Retina (tissue), 1 donor: ENCODE data around the gene MKRN1.
"Not testable (repeated sequence)": the region's sequence is repeated elsewhere in the genome, so short reads cannot be mapped to it uniquely, and the experiment has no call there.

Experiments used
- DNase-seq: peaks from one replicate; pipeline ENCODE4 v3.0.0-alpha.2; 2016

Gene MKRN1

GRCh38 chr7:140484479-140484878 lies 5.2 kb upstream of the MKRN1 start:
- DNase-seq = no peak

- DNase-seq = no peak
These were observed 407 bp upstream of the MKRN1 start for GRCh38 chr7:140479739-140480084.

DNA sequence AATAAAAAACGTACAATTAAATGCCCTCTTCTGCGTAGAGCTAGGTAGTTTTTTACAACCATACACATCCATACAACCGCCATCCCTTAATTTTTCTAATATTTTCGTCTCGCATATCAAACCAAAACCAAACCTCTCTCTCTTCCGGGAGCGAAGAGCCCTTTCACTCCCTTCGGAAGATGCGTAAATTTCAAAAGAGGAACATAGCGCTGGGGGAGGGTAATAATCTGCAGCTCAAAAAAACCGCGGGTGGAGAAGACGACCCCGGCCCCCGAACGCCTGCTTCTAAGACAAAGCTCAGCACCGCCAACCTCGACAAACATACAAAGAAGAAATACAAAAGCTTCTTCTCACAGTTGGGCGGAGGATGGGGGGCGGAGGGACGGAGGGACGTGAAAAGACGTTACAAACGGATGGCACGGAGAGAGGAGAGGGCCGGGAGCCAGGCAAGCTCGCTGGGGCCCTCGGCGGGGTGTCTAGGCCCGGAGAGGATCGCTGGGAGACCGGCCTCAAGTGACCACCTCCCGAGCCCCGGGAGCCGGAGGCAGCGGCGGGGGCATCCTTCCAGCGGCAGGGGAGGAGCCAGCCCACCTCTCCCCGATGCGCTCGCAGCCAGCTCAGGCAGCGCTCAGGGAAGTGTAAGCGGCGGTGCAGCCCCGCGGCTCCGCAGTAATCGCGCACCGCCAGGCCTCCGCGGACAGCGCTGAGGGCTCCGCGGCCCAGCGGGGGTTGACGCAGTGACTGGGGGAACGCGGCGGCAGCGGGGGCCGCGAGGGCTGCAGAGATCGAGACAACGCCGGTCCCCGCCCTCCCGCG lies 851 bp downstream of the MKRN1 start:
- DNase-seq = peak; percentile 83

- DNase-seq = no peak
These were observed 2.5 kb downstream of the MKRN1 start for GRCh38 chr7:140476698-140477261.

DNA sequence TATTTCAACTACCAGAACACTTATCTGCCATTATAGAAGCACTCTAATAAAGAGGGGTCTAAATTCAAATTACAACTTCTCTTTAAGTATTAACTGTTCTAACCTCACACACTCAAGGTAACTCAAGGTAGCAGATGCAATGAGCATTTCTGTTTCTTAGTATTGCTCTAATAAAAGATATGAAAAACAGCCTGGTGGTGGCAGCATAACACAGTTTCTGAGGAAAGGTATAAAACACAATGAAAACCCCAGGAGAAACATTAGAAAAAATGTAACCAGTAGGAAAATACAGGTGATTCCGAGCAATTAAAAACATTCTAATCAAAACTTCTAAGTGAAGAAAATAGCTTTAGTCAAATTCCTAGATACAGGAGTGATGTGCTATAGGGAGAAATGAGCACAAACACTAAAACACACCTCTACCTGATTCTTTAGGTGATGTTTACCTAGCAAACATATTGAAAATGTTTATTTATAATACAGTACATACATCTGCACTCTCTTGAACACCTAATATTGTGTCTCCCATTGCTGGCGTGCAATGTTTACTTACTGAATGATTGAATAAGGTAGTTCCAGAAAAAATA lies 3.5 kb downstream of the MKRN1 start:
- no peak for DNase-seq

GRCh38 chr7:140463111-140463510 lies 16.2 kb downstream of the MKRN1 start:
- DNase-seq = no peak

DNA sequence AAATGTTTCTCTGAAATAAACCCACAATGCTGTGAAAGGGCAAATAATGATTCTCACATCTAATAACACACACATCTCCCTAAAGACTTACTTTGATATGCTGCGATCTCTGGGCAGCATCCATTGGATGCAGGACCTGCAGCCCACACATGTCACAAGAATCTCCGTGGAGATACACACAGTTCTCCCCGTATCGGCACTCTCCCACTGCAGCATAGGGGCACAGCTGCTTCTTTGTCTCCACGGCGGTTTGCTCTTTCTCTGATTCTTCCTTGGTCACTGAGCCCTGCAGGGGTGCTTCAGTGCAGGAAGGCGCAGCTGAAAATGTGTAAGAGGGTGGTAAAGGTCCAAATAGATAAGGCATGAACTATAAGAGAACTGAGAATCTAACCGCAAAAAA lies 20.4 kb downstream of the MKRN1 start:
- peak; percentile 60 for DNase-seq

DNA sequence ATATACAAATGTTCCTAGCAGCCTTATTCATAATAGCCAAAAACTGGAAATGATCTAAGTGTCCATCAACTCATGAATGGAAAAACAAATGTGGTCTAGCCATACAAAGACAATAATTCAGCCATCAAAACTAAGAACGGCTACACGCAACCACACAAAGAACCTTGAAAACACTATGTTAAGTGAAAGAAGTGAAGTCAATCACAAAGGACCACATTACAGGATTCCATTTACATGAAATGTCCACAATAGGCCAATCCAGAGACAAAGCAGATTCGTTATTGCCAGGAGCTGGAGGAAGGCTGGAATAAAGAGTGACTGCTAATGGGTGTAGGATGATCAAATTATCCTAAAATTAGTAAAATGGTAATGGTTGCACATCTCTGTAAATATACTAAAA lies 21.1 kb downstream of the MKRN1 start:
- DNase-seq = no peak

DNA sequence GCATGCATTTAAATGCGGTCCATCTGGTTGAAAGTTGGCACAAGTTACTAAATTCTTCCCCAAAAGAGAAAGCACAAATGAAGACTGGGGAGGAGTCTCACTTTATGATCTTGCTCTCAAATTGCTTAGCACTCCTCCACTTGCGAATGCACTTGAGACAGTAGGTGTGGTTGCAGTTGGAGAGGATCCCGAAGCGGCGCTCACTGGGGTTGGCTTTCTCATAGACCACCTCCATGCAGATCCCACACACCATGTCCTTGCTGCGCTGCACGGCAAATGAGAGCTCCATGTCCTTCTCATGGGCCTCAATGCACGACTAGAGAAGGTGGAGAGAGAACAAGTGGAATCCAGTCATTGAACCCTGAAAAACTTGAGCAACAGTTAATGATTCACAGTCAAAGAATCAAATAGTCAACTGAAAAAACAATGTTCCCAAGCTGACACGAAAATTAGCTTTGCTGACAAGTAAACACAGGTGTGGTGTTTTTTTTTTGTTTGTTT lies 22.7 kb downstream of the MKRN1 start:
- no peak for DNase-seq

- DNase-seq = no peak
These were observed 23.6 kb downstream of the MKRN1 start for GRCh38 chr7:140455743-140456142.

DNA sequence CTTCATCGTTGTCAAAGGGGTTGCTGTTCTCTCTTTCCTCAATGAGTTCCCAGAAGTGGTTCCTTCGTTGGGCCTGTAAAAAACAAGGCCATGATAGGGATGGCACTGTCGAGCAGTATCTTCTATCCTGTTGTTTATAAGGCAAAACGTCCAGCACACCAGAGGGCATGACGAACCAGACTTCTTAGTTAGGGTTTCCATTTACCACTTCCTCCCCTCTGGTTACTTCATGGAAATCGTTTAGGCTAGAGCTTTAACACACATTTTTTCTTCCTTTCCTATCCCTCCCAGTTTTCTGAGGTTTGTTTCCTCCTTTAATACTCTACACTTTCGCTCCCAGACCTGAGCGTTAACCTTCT lies 24.7 kb downstream of the MKRN1 start:
- DNase-seq = no peak

DNA sequence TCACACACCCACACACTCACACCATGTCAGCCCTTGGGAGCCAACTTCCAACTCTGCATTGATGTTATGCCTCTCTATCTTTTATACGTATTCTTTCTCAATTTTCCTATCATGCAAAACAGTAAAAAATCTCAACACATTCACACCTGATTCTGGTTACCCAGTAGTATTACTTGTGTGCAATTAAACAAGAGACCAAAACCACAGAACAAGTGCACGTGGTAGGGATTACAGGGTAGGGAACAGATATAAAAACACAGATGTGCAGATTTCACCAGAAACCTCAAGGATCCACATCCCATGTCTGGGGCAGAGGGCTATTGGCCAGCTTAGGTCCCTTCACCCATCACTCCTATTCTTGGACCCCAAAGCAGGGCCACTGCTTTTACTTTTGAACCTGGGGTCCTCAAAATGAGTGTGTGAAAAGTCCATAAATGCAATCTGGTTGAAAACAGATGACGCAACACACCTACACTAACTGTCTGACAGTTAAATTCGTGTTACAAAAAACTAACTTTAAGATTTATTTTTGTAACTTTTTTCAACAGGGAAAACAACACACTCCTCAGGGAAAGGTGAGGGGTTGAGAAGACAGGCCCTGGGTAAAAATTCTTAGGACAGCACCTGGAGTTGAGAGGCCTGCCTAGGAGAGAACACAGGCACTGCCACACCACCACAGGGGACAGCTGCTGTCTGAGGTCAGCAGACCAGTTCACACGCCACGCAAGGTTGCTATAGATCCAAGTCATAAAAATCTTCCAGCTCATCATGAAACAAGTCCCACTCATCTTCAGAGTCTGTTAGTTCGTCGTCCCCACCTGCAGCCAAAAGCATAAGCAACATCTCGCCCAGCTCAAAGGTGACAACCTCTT lies 25.3 kb downstream of the MKRN1 start:
- not testable (repeated sequence) for DNase-seq

GRCh38 chr7:140453273-140453672 lies 26.0 kb downstream of the MKRN1 start:
- DNase-seq = no peak

DNA sequence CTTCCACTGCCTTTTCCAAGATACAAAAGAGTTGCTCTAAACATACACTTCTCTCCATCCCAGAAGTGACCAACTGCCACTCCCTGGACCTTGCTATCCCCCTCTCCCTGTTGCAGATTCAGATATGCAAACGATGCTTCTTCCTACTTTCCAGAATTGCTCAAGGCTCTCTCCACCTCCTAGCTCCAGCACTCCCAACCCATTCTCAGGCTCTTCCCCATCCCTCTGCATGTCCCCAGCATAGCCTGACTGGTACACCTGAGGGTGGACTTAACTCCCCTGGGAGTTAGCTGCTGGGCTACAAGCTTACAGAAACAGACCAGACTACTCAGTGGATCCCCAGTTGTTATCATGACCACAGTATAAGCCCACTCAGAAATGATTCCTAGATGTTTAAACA lies 27.6 kb downstream of the MKRN1 start:
- DNase-seq = no peak

GRCh38 chr7:140448781-140449480 lies 30.4 kb downstream of the MKRN1 start:
- DNase-seq = no peak

- no peak for DNase-seq
These were observed 31.5 kb downstream of the MKRN1 start for GRCh38 chr7:140447841-140448240.

- DNase-seq = no peak
These were observed 32.8 kb downstream of the MKRN1 start for GRCh38 chr7:140446467-140446866.

DNA sequence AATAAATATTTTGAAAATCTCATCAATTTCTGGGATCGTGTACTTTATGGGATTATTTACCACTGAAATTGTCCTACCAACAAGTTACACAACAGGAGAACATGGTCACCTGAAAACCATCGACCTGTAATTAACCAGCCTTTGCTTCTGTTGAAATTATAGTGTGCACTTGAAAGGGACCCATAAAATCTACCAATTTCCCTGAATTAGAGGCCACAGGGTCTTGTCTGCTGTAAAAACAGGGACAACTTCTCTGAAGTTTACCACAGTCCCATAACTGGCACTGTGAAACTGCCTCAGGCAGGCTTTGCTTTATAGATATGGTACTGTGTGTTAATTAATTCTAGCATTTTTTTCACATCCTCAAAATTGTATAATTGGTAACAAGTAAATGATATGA lies 37.8 kb downstream of the MKRN1 start:
- no peak for DNase-seq

DNA sequence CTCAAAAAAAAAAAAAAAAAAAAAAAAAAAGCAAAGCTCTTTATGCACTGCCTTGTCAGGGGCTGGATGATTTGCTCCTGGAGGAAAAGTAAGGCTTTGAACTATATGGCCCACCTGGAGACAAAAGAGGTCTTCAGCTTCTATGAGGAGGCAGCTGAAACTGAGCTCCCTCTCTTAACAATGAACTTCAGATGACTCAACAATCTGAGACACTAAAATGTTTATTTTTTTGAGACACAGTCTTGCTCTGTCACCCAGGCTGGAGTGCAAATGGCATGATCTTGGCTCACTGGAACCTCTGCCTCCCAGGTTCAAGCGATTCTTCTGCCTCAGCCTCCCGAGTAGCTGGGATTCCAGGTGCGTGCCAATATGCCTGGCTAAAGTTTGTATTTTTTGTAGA lies 38.7 kb downstream of the MKRN1 start:
- no peak for DNase-seq

GRCh38 chr7:140439359-140439758 lies 39.9 kb downstream of the MKRN1 start:
- DNase-seq = no peak

GRCh38 chr7:140435252-140435895 lies 43.9 kb downstream of the MKRN1 start:
- peak; percentile 25 for DNase-seq

GRCh38 chr7:140433396-140433795 lies 45.9 kb downstream of the MKRN1 start:
- no peak for DNase-seq
